ENCODE measurements around the gene DLGAP3.
"Not testable (repeated sequence)": the region's sequence is repeated elsewhere in the genome, so short reads cannot be mapped to it uniquely, and the experiment has no call there.

The DLGAP3 gene

GRCh38 chr1:34827341-34827941 lies 102.0 kb downstream of the DLGAP3 start:
- no peak for DNase-seq

- DNase-seq, result no peak
Measured at GRCh38 chr1:34825455-34826091, 103.9 kb downstream of the DLGAP3 start.

- DNase-seq, result no peak
Measured at GRCh38 chr1:34824817-34825454, 104.5 kb downstream of the DLGAP3 start.

GRCh38 chr1:34822202-34822601 lies 107.2 kb downstream of the DLGAP3 start:
- DNase-seq, result no peak

GRCh38 chr1:34818862-34819261 lies 110.6 kb downstream of the DLGAP3 start:
- not testable (repeated sequence) for DNase-seq

GRCh38 chr1:34816778-34817177 lies 112.7 kb downstream of the DLGAP3 start:
- no peak for DNase-seq

- no peak for DNase-seq
Measured at GRCh38 chr1:34816332-34816731, 113.1 kb downstream of the DLGAP3 start.
